Immature natural killer cell (primary cell): ENCODE data around the gene ASMT. TPM values are rescaled to one million over a fixed set of nuclear protein-coding genes. Genes with fewer than 3 reads are reported as not detected.
A peak's percentile ranks its signal among the peaks of the same experiment; 100 is the strongest.
"Not testable (repeated sequence)": the region's sequence is repeated elsewhere in the genome, so short reads cannot be mapped to it uniquely, and the experiment has no call there.

Source experiments
- DNase-seq, 3 donors: peaks; one replicate each; pipeline ENCODE4 v3.0.0; 2022; ENCODE audit warnings: mixed read lengths in 1 of 3
- H3K27ac Mint-ChIP-seq, 6 donors: one replicate each; pipeline ENCODE4 v1.8.0; 2020; ENCODE audit warnings: mixed read lengths in 6 of 6, mild to moderate bottlenecking in 5 of 6, inconsistent platforms in 4 of 6, moderate library complexity in 3 of 6
- H3K27me3 Mint-ChIP-seq, 3 donors: one replicate each; pipeline ENCODE4 v1.8.0; 2020 to 2021; ENCODE audit warnings: low read depth in 3 of 3, mild to moderate bottlenecking in 3 of 3, mixed read lengths in 3 of 3, moderate library complexity in 3 of 3, inconsistent platforms in 1 of 3
- H3K36me3 Mint-ChIP-seq, 3 donors: one replicate each; pipeline ENCODE4 v1.8.0; 2020; ENCODE audit warnings: mixed read lengths in 3 of 3, inconsistent platforms in 2 of 3, mild to moderate bottlenecking in 2 of 3
- H3K4me1 Mint-ChIP-seq, 2 donors: one replicate each; pipeline ENCODE4 v1.8.0; 2020; ENCODE audit warnings: inconsistent platforms in 2 of 2, mild to moderate bottlenecking in 2 of 2, mixed read lengths in 2 of 2, moderate library complexity in 1 of 2
- H3K4me3 Mint-ChIP-seq, 5 donors: one replicate each; pipeline ENCODE4 v1.8.0; 2020; ENCODE audit warnings: mild to moderate bottlenecking in 5 of 5, mixed read lengths in 5 of 5, inconsistent platforms in 3 of 5, moderate library complexity in 3 of 5
- H3K9me3 Mint-ChIP-seq, 6 donors: one replicate each; pipeline ENCODE4 v1.8.0; 2020; ENCODE audit warnings: mild to moderate bottlenecking in 6 of 6, mixed read lengths in 6 of 6, inconsistent platforms in 4 of 6, moderate library complexity in 3 of 6
- polyA plus RNA-seq, 3 donors: library from polyadenylated mRNA; unstranded; fragments of 300-500 nt; fragmentation: Illumina TruSeq; gene quantifications; one replicate each; pipeline ENCODE4 v1.2.3, GENCODE V29; 2021

Gene ASMT, protein sequence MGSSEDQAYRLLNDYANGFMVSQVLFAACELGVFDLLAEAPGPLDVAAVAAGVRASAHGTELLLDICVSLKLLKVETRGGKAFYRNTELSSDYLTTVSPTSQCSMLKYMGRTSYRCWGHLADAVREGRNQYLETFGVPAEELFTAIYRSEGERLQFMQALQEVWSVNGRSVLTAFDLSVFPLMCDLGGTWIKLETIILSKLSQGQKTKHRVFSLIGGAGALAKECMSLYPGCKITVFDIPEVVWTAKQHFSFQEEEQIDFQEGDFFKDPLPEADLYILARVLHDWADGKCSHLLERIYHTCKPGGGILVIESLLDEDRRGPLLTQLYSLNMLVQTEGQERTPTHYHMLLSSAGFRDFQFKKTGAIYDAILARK
- polyA plus RNA-seq, result not detected

DNA sequence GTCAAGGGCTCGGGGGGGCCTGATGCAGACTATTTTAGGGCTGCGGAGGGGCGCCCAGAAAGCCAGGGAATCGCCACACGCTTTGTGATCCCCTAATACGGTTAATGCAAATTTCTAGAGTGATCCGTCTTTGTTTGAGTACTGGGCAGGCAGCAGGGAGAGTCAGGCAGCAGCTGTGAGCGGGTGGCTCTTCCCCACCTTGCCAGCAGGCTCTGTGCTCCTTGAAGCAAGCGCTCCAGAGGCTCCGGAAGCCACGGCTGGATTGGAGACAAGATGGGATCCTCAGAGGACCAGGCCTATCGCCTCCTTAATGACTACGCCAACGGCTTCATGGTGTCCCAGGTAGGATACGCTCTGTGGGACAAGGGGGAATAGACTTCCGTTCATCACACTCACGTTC is at the start of gene ASMT:
Gene ASMT, plus strand, starts transcription at position 133 of the 400 bp plus-strand sequence. Its CDS starts 141 bp downstream, at position 274.
- Mint-ChIP-seq H3K27ac (no peak within 1 kb of the TSS), H3K4me3 (no peak within 1 kb of the TSS), H3K36me3 (no peaks in the 10 kb centered on the region)

DNA sequence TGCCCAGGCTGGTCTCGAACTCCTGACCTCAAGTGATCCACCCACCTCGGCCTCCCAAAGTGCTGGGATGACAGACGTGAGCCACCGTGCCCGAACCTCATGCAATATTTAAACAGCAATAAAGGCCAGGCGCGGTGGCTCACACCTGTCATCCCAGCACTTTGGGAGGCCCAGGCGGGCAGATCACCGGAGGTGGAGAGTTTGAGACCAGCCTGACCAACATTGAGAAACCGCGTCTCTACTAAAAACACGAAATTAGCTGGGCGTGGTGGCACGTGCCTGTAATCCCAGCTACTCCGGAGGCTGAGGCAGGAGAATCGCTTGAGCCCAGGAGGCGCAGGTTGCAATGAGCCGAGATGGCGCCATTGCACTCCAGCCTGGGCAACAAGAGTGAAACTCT is 40.7 kb upstream of the ASMT start:
- not testable (repeated sequence) for H3K27me3 Mint-ChIP-seq, H3K9me3 Mint-ChIP-seq, H3K36me3 Mint-ChIP-seq, H3K27ac Mint-ChIP-seq, H3K4me3 Mint-ChIP-seq, DNase-seq
- peaks cover 18 to 19% of the 10 kb centered on the region in 2 donors for H3K4me1 Mint-ChIP-seq

More for the DNA sequence above, at the start of gene ASMT:
- DNase-seq, result no peak
- Mint-ChIP-seq H3K4me1 (no peaks in the 10 kb centered on the region), H3K9me3 (no peaks in the 10 kb centered on the region), H3K27me3 (peaks cover under 1 to 2% (median 2%) of the 10 kb centered on the region in 3 donors)

DNA sequence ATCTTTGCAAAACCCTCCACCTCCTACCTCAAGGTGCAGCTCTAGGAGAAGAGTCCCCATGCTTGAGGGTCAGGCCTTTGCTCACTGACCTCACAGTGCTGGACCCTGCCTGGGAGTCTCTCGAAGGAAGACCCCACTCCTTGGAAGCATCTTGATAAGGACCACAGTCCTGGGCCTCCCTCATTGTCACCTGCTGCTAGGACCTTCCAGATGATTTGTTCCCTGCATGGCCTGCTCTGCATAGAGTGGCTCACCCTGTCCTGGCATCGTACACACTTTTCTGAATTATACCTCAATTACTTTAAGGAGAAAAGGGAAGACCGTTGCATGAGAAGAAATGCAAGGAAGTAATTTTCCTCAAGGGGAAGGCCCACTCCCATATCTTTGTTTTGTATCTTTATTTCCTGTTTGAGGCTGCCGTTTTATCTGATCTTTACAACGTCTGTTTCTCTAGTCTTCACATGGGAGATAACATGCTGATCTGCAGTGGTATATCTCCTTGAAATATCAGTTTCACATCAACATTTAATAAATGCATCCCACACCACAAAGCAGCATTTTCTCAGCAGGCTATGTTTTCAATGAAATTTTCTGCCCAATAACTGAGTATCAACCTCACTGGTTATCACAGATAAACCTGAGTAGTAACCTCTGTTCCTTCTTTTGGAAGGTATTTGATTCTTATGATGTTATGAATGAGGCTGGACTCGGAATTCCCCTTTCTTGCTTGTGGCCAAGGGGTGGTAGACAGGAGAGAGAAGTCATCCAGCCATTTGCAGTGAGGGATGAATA is 38.5 kb upstream of the ASMT start:
- Mint-ChIP-seq H3K4me1 (peaks cover 2 to 9% of the 10 kb centered on the region in 2 donors), H3K27ac (no peak overlapping the region), H3K4me3 (no peak overlapping the region), H3K27me3 (no peaks in the 10 kb centered on the region), H3K36me3 (no peaks in the 10 kb centered on the region), H3K9me3 (peaks cover 0 to 2% (median 0%) of the 10 kb centered on the region in 6 donors)
- DNase-seq, result no peak

DNA sequence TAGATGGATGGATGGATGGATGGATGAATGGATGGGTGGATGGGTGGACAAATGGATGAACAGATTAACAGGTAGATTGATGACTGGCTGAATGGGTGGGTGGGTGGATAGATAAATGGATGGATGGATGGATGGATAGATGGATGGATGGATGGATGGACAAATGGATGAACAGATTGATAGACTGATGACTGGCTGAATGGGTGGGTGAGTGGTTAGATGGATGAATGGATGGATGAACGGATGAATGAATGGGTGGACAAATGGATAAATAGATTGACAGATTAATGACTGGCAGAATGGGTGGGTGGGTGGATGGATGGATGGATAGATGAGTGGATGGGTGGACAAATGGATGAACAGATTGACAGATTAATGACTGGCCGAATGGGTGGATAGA is 37.0 kb upstream of the ASMT start:
- no peak overlapping the region for H3K27ac Mint-ChIP-seq
- DNase-seq, result no peak
- H3K4me1 Mint-ChIP-seq, result peaks cover 3 to 11% of the 10 kb centered on the region in 2 donors
- H3K27me3 Mint-ChIP-seq, result peaks cover 0 to under 1% (median 0%) of the 10 kb centered on the region in 3 donors
- no peaks in the 10 kb centered on the region for H3K9me3 Mint-ChIP-seq
- H3K36me3 Mint-ChIP-seq, result no peaks in the 10 kb centered on the region
- H3K4me3 Mint-ChIP-seq, result no peak overlapping the region

DNA sequence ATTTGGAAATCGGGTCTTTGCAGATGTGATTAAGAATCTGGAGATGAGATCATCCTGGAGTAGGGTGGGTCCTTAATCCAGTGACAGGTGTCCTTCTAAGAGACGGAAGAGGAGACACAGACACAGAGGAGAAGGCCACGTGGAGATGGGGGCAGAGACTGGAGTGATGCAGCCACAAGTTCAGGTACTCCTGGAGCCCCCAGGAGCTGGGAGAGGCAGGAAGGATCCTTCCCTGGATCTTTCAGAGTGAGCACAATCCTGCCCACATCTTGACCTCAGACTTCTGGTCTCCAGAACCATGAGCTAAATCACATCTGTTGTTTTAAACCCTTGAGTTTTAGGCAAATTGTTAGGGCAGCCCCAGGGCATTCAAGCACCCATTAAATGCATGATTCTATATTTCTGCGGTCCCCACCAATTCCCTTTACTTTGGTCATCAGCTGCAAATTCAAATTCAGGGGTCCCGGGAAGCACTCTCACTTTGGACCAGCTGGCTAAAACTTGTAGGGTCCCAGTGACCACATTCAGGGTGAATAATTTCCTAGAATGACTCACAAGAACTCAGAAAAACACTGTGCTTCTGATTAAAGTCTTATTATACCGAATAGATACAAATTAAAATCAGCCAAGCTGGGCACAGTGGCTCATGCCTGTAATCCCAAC is 36.2 kb upstream of the ASMT start:
- no peaks in the 10 kb centered on the region for H3K36me3 Mint-ChIP-seq
- no peak overlapping the region for H3K4me3 Mint-ChIP-seq
- DNase-seq, result no peak
- H3K27me3 Mint-ChIP-seq, result peaks cover 0 to 1% (median 0%) of the 10 kb centered on the region in 3 donors
- H3K4me1 Mint-ChIP-seq, result peaks cover 7 to 17% of the 10 kb centered on the region in 2 donors
- H3K9me3 Mint-ChIP-seq, result no peaks in the 10 kb centered on the region
- H3K27ac Mint-ChIP-seq, result no peak overlapping the region

DNA sequence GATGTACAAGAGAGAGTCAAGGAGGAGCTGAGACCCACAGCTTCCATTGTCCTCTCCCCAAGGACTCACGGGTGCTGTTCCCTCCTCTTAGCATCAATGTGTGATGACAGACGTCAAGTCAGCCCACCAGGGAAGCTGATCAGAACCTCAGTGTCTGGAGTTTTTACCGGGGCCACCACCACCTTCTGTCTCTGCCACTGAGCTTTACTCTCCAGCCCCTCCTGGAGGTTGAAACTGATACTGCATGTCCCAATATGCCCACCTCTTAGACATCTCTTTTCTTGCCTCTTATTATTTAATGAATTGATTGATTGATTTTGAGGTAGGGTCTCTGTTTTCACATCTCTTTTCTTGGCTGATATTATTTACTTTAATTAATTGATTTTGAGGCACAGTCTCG is 33.7 kb upstream of the ASMT start:
- H3K9me3 Mint-ChIP-seq, result no peaks in the 10 kb centered on the region

DNA sequence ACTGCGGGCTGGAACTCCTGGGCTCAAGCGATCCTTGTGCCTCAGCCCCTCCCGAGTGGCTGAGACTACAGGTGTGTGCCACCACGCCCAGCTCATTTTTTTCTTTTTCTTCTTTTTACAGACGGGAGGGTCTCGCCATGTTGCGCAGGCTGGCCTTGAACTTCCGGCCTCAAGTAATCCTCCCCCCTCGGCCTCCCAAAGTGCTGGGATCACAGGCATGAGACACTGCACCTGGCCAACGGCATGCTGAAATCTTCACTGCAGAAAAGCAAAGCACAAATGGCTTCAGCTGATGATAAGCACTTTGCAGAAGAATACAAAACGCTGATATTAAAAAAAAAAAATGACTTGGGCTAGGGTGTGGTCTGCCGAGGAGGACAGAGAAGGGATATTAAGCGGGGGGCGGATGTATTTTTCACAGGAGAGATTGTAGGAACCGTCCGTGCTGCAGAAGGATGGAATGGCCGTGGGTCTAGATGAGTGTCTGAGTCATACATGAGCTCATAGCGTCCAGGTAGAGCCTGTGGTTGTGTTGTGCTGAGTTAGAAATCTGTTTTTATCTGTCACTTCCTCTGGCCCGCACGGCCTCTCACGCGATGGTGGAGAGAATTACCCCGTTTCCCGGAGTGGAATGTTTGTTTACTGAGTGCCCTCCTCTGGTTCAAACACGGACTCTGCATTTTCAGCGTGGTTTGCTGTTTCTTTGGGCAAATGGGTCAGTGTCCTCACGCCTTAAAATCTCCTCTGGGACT is 32.0 kb upstream of the ASMT start:
- DNase-seq, result no peak
- peaks cover 7 to 24% of the 10 kb centered on the region in 2 donors for H3K4me1 Mint-ChIP-seq
- peaks cover 0 to 1% (median 0%) of the 10 kb centered on the region in 3 donors for H3K27me3 Mint-ChIP-seq
- H3K27ac Mint-ChIP-seq, result peak overlapping the region in 2 of 6 donors; percentile 71 to 74
- H3K36me3 Mint-ChIP-seq, result no peaks in the 10 kb centered on the region
- no peak overlapping the region for H3K4me3 Mint-ChIP-seq
- H3K9me3 Mint-ChIP-seq, result no peaks in the 10 kb centered on the region

More for the DNA sequence above, 33.7 kb upstream of the ASMT start:
- Mint-ChIP-seq H3K4me1 (peaks cover 7 to 17% of the 10 kb centered on the region in 2 donors), H3K27ac (peak overlapping the region in 3 of 6 donors; percentile 21 to 77 (median 46)), H3K36me3 (no peaks in the 10 kb centered on the region), H3K4me3 (no peak overlapping the region), H3K27me3 (peaks cover 0 to 1% (median 0%) of the 10 kb centered on the region in 3 donors)
- peak; percentile 73 to 79 (median 75) for DNase-seq

DNA sequence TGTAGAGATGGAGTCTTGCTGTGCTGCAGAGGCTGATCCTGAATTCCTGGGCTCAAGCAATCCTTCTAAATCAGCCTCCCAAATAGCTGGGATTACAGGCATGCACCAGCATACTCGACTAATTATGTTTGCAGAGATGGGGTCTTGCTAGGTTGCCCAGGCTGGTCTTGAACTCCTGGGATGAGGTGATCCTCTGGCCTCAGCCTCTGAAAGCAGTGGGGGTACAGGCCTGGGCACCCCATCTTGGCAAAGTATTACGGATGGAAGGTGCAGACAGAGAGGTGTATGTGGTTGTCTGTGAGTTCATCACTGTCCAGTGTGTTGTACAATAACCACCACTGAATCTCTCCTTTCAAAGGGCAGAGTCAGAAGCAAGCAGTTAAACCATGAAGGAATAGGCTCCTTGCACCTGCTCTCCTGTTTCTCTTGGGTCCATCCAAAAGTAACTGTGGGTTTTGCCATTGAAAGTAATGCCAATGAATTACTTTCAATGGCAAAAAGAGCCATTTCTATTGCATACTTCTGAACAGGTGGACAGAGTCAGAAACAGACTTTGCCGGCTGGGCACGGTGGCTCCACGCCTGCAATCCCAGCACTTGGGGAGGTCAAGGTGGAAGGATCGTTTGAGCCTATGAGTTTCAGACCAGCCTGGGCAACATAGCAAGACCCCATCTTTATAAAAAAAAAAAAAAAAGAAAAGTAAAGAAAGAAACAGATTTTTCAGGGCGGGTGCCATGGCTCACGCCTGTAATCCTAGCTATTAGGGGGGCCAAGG is 30.4 kb upstream of the ASMT start:
- Mint-ChIP-seq H3K36me3 (no peaks in the 10 kb centered on the region), H3K9me3 (no peaks in the 10 kb centered on the region), H3K4me1 (peaks cover 10 to 25% of the 10 kb centered on the region in 2 donors), H3K27me3 (peaks cover 0 to 1% (median 0%) of the 10 kb centered on the region in 3 donors), H3K27ac (no peak overlapping the region), H3K4me3 (no peak overlapping the region)
- DNase-seq, result no peak

DNA sequence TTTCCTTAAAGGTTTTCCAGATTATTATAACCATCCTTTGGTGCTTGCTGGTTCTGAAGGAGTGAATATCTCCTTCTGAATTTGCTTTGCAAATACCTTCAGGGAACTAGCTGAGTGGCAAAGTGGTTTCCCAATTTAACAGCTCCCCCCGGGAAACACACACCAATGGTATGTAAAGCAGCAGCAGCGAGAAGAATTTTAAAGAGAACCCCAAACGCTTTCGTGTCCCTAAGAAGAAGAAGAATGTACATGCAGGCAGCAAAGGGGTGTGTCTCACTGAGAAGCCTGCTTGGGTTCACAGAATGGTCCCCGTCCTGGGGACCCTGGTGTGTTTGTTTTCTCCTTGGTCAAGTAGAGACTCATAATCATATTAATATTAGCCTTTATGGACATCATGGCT is 27.7 kb upstream of the ASMT start:
- DNase-seq, result no peak
- H3K9me3 Mint-ChIP-seq, result no peaks in the 10 kb centered on the region
- peak overlapping the region in 1 of 6 donors; percentile 59 for H3K27ac Mint-ChIP-seq
- H3K27me3 Mint-ChIP-seq, result peaks cover 4 to 12% (median 6%) of the 10 kb centered on the region in 3 donors
- H3K4me1 Mint-ChIP-seq, result peaks cover 17 to 20% of the 10 kb centered on the region in 2 donors
- H3K4me3 Mint-ChIP-seq, result no peak overlapping the region
- H3K36me3 Mint-ChIP-seq, result no peaks in the 10 kb centered on the region

DNA sequence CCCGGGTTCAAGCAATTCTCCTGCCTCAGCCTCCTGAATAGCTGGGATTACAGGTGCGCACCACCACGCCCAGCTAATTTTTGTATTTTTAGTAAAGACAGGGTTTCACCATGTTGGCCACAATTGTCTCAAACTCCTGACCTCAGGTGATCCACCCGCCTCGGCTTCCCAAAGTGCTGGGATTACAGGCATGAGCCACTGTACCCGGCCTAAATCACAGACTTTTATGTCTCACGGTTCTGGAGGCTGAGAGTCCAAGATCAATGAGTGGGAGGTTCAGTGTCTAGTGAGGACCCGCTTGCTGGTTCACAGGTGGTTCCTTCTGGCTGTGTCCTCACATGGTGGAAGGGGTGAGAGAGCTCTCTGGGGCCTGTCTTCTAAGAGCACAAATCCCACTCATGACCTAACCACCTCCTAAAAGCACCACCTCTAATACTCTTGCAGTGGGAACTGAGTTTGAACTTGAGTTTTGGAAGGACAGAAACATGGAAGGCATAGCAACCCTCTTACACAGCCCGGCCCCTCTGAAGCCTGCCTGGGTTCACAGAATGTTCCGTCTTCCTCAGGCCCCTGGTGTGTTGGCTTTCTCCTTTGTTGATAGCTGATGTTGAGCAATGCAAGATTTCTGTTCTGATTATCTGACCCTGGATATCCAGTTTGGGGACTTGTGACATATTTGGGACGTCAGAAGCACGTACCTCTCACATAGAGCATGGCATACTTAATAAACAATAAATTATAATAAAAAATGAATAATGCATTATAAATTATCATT is 25.3 kb upstream of the ASMT start:
- Mint-ChIP-seq H3K27ac (peak overlapping the region in 5 of 6 donors; percentile 23 to 79 (median 52)), H3K9me3 (no peaks in the 10 kb centered on the region), H3K27me3 (peaks cover 6 to 25% (median 10%) of the 10 kb centered on the region in 3 donors), H3K4me1 (peaks cover 30 to 32% of the 10 kb centered on the region in 2 donors), H3K4me3 (peak overlapping the region in 1 of 5 donors; percentile 30), H3K36me3 (peaks cover 0 to 6% (median 0%) of the 10 kb centered on the region in 3 donors)
- no peak for DNase-seq

DNA sequence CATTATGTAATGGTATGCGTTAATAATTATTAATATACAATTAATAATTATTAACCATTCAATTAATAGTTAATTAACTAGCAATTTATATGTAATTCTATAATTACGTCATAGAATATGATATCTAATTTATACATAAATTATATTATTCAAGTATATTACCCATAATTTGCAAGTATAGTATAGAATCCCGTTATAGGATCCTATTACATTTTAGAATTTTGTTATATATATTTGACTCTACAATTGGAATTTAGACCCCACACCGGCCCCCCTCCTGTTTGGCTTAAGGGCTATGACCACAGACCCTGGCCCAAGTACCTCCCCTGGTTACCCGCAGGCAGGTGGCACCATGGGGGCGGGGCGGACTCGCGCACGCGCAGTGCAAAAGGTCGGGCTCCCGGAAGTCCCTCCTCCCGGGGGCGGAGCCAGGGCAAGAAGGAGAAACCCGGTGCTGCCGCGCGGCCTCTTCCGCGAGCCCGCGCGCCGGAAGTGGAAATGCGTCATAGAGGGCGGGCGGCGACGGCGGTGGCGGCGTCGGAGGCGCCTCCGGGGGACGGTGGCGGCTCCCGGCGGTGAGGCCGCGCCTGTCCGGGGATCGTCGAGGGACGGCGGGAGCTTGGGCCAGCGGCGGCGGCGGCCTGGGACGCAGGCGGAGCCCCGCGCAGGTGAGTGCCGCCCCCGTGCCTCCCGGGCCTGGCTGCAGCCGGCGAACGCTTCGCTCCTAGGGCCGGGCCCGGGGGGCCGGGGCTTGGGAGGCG is 23.6 kb upstream of the ASMT start, which contains the start of gene AKAP17A:
Gene AKAP17A, plus strand, starts transcription at position 503 of the 761 bp plus-strand sequence. CDS start 1,859 bp downstream, outside the sequence.
- Mint-ChIP-seq H3K9me3 (no peaks in the 10 kb centered on the region), H3K36me3 (peaks cover 0 to 20% (median 6%) of the 10 kb centered on the region in 3 donors), H3K4me3 (peak within 1 kb of the TSS; percentile 88 to 93 (median 91)), H3K4me1 (peaks cover 39 to 44% of the 10 kb centered on the region in 2 donors), H3K27ac (peak within 1 kb of the TSS; percentile 89 to 97 (median 94)), H3K27me3 (peaks cover 10 to 29% (median 10%) of the 10 kb centered on the region in 3 donors)
- peak; percentile 98 to 99 (median 98) for DNase-seq
